Lower leg skin (tissue), 3 donors: ENCODE results near the gene PWP2.

Experiments used
- POLR2A ChIP-seq, 2 donors: fragments of 450-650 bp; IDR thresholded peaks; one replicate each; pipeline ENCODE4 v1.6.1; 2016 to 2017; ENCODE audit warnings: antibody characterized with exemption in 2 of 2, mild to moderate bottlenecking in 1 of 2, moderate library complexity in 1 of 2
- TF ChIP-seq, protein P1 (sequence below), 3 donors: fragments of 450-650 bp; IDR thresholded peaks; one replicate each; pipeline ENCODE4 v1.5.1; 2016; ENCODE audit warnings: antibody characterized with exemption in 3 of 3, mild to moderate bottlenecking in 3 of 3, moderate library complexity in 2 of 3

DNA sequence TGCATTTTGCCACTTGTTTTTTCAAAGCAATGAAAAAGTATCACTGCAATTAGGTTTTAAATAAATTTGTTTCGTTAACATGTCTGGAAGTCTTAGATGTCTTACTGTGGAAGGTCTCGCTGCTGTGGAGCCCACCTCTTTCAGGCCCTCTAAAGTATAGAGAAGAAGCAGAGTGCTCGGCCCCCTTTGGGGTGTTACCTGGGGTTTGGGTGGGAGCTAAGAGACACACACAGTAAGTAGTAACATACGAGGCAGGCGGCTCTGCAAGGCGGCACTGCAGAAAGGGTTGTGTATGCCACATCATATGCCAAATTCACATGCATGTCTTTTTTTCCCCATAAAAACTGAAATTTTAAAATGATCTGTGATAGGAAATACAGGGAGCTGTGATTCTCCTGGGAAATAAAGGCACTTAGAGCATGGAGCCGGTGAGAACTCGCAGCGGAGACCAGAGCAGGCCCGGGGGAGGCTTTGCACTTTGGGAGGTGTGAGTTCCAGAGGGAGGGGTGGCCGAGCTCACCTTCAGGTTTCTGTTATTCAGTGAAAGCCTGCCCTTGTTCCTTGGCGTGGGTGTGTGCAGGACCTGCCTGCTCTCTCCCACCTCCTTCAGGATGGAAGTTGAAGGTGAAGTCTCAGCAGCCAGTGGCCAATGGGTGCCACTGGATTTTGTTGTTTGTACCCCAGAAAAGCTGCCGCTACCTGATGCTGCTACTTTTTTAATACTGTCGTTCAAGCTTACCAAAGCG, 35.7 kb upstream of the PWP2 start:
- no peak for TF ChIP-seq POLR2A (IDR thresholded peaks at IDR 0.05)
- TF ChIP-seq, protein P1, sequence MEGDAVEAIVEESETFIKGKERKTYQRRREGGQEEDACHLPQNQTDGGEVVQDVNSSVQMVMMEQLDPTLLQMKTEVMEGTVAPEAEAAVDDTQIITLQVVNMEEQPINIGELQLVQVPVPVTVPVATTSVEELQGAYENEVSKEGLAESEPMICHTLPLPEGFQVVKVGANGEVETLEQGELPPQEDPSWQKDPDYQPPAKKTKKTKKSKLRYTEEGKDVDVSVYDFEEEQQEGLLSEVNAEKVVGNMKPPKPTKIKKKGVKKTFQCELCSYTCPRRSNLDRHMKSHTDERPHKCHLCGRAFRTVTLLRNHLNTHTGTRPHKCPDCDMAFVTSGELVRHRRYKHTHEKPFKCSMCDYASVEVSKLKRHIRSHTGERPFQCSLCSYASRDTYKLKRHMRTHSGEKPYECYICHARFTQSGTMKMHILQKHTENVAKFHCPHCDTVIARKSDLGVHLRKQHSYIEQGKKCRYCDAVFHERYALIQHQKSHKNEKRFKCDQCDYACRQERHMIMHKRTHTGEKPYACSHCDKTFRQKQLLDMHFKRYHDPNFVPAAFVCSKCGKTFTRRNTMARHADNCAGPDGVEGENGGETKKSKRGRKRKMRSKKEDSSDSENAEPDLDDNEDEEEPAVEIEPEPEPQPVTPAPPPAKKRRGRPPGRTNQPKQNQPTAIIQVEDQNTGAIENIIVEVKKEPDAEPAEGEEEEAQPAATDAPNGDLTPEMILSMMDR (IDR thresholded peaks at IDR 0.05) = no peak
